Naive B cell (primary cell): ENCODE measurements around the gene CALU. TPM values are rescaled to one million over a fixed set of nuclear protein-coding genes. Genes with fewer than 3 reads are reported as not detected.

Source experiments
- ATAC-seq, 2 donors: fragments of 150-1000 bp; cut with Tn5 transposase; 2 replicates each; pipeline ENCODE4 v1.10.0; 2021; ENCODE audit warnings: low read depth in 2 of 2, mild to moderate bottlenecking in 2 of 2, moderate library complexity in 2 of 2
- DNase-seq: peaks from one replicate; pipeline ENCODE4 v3.0.0; 2022
- H3K27ac Mint-ChIP-seq, 6 donors: one replicate each; pipeline ENCODE4 v1.8.0; 2020 to 2022; ENCODE audit warnings: mild to moderate bottlenecking in 6 of 6, mixed read lengths in 6 of 6, moderate library complexity in 5 of 6, inconsistent platforms in 2 of 6
- H3K27me3 Mint-ChIP-seq, 3 donors: one replicate each; pipeline ENCODE4 v1.8.0; 2021 to 2022; ENCODE audit warnings: mixed read lengths in 3 of 3, mild to moderate bottlenecking in 1 of 3
- H3K36me3 Mint-ChIP-seq, 2 donors: one replicate each; pipeline ENCODE4 v1.8.0; 2020 to 2022; ENCODE audit warnings: mixed read lengths in 2 of 2, inconsistent platforms in 1 of 2, mild to moderate bottlenecking in 1 of 2
- H3K4me1 Mint-ChIP-seq, 3 donors: one replicate each; pipeline ENCODE4 v1.8.0; 2020 to 2022; ENCODE audit warnings: mixed read lengths in 3 of 3, inconsistent platforms in 1 of 3, mild to moderate bottlenecking in 1 of 3, moderate library complexity in 1 of 3
- H3K4me3 Mint-ChIP-seq, 8 donors: one replicate each; pipeline ENCODE4 v1.8.0; 2020 to 2022; ENCODE audit warnings: mild to moderate bottlenecking in 8 of 8, mixed read lengths in 8 of 8, moderate library complexity in 8 of 8, inconsistent platforms in 2 of 8
- H3K9me3 Mint-ChIP-seq, 7 donors: one replicate each; pipeline ENCODE4 v1.8.0; 2020 to 2022; ENCODE audit warnings: mixed read lengths in 7 of 7, mild to moderate bottlenecking in 5 of 7, inconsistent platforms in 2 of 7, moderate library complexity in 1 of 7
- polyA plus RNA-seq, 6 donors: library from polyadenylated mRNA; unstranded; fragments of 300-500 nt; fragmentation: Illumina TruSeq; gene quantifications; one replicate each; pipeline ENCODE4 v1.2.3, GENCODE V29; 2021; ENCODE audit warnings: low read depth in 6 of 6

Gene CALU
- polyA plus RNA-seq, 6 donors from 2014 or later = 19.2 to 29.6 (median 21.0) TPM

GRCh38 chr7:128801003-128801402, 61.8 kb downstream of the CALU start:
- no peaks in the 10 kb centered on the region for H3K36me3 Mint-ChIP-seq
- H3K4me3 Mint-ChIP-seq = no peak overlapping the region
- peak overlapping the region in 2 of 6 donors; percentile 16 to 52 for H3K27ac Mint-ChIP-seq
- no peaks in the 10 kb centered on the region for H3K9me3 Mint-ChIP-seq
- DNase-seq = no peak
- H3K4me1 Mint-ChIP-seq = no peaks in the 10 kb centered on the region
- H3K27me3 Mint-ChIP-seq = no peaks in the 10 kb centered on the region
- no peak for ATAC-seq

- no peak for ATAC-seq
- no peaks in the 10 kb centered on the region for H3K4me1 Mint-ChIP-seq
- H3K9me3 Mint-ChIP-seq = no peaks in the 10 kb centered on the region
- H3K27ac Mint-ChIP-seq = no peak overlapping the region
- DNase-seq = no peak
- H3K36me3 Mint-ChIP-seq = no peaks in the 10 kb centered on the region
- H3K4me3 Mint-ChIP-seq = no peak overlapping the region
- no peaks in the 10 kb centered on the region for H3K27me3 Mint-ChIP-seq
Observed at GRCh38 chr7:128801667-128802418, 62.7 kb downstream of the CALU start.

- no peaks in the 10 kb centered on the region for H3K9me3 Mint-ChIP-seq
- DNase-seq = no peak
- no peak overlapping the region for H3K27ac Mint-ChIP-seq
- H3K4me1 Mint-ChIP-seq = no peaks in the 10 kb centered on the region
- no peaks in the 10 kb centered on the region for H3K27me3 Mint-ChIP-seq
- no peak for ATAC-seq
- no peak overlapping the region for H3K4me3 Mint-ChIP-seq
- no peaks in the 10 kb centered on the region for H3K36me3 Mint-ChIP-seq
Observed at GRCh38 chr7:128804484-128804883, 65.3 kb downstream of the CALU start.

GRCh38 chr7:128805225-128805624, 66.1 kb downstream of the CALU start:
- DNase-seq = no peak
- no peak overlapping the region for H3K4me3 Mint-ChIP-seq
- H3K9me3 Mint-ChIP-seq = no peaks in the 10 kb centered on the region
- no peaks in the 10 kb centered on the region for H3K27me3 Mint-ChIP-seq
- H3K4me1 Mint-ChIP-seq = no peaks in the 10 kb centered on the region
- ATAC-seq = no peak
- H3K36me3 Mint-ChIP-seq = no peaks in the 10 kb centered on the region
- H3K27ac Mint-ChIP-seq = peak overlapping the region in 1 of 6 donors; percentile 38

- no peaks in the 10 kb centered on the region for H3K27me3 Mint-ChIP-seq
- H3K27ac Mint-ChIP-seq = no peak overlapping the region
- no peak overlapping the region for H3K4me3 Mint-ChIP-seq
- ATAC-seq (no peak), DNase-seq (no peak)
- no peaks in the 10 kb centered on the region for H3K36me3 Mint-ChIP-seq
- H3K9me3 Mint-ChIP-seq = no peaks in the 10 kb centered on the region
- H3K4me1 Mint-ChIP-seq = no peaks in the 10 kb centered on the region
Observed at GRCh38 chr7:128807191-128807590, 68.0 kb downstream of the CALU start.

GRCh38 chr7:128809363-128809762, 70.2 kb downstream of the CALU start:
- no peak for ATAC-seq
- DNase-seq = no peak
- no peaks in the 10 kb centered on the region for H3K36me3 Mint-ChIP-seq
- no peak overlapping the region for H3K4me3 Mint-ChIP-seq
- peaks cover 0 to 1% (median 0%) of the 10 kb centered on the region in 3 donors for H3K27me3 Mint-ChIP-seq
- no peaks in the 10 kb centered on the region for H3K9me3 Mint-ChIP-seq
- no peaks in the 10 kb centered on the region for H3K4me1 Mint-ChIP-seq
- H3K27ac Mint-ChIP-seq = no peak overlapping the region

GRCh38 chr7:128810473-128810872, 71.3 kb downstream of the CALU start:
- H3K27ac Mint-ChIP-seq = no peak overlapping the region

GRCh38 chr7:128810997-128811396, 71.8 kb downstream of the CALU start:
- Mint-ChIP-seq H3K4me3 (no peak overlapping the region), H3K36me3 (no peaks in the 10 kb centered on the region), H3K27me3 (peaks cover 0 to 4% (median 0%) of the 10 kb centered on the region in 3 donors), H3K9me3 (no peaks in the 10 kb centered on the region), H3K4me1 (peaks cover 0 to 4% (median 0%) of the 10 kb centered on the region in 3 donors), H3K27ac (no peak overlapping the region)
- no peak for DNase-seq
- no peak for ATAC-seq

More at GRCh38 chr7:128810473-128810872, 71.3 kb downstream of the CALU start:
- Mint-ChIP-seq H3K4me1 (peaks cover 0 to 2% (median 0%) of the 10 kb centered on the region in 3 donors), H3K4me3 (no peak overlapping the region), H3K27me3 (peaks cover 0 to 4% (median 0%) of the 10 kb centered on the region in 3 donors), H3K36me3 (no peaks in the 10 kb centered on the region), H3K9me3 (no peaks in the 10 kb centered on the region)
- no peak for DNase-seq
- ATAC-seq = no peak

GRCh38 chr7:128811631-128812430, 72.7 kb downstream of the CALU start:
- no peak for ATAC-seq
- Mint-ChIP-seq H3K27ac (no peak overlapping the region), H3K9me3 (no peaks in the 10 kb centered on the region), H3K4me3 (no peak overlapping the region), H3K36me3 (no peaks in the 10 kb centered on the region), H3K4me1 (peaks cover 0 to 4% (median 0%) of the 10 kb centered on the region in 3 donors), H3K27me3 (peaks cover 0 to 4% (median 0%) of the 10 kb centered on the region in 3 donors)
- no peak for DNase-seq

- ATAC-seq (no peak), DNase-seq (no peak)
- H3K27ac Mint-ChIP-seq = no peak overlapping the region
- no peak overlapping the region for H3K4me3 Mint-ChIP-seq
- no peaks in the 10 kb centered on the region for H3K36me3 Mint-ChIP-seq
- peaks cover 0 to 5% (median 4%) of the 10 kb centered on the region in 3 donors for H3K27me3 Mint-ChIP-seq
- H3K9me3 Mint-ChIP-seq = no peaks in the 10 kb centered on the region
- peaks cover 0 to 4% (median 0%) of the 10 kb centered on the region in 3 donors for H3K4me1 Mint-ChIP-seq
Observed at GRCh38 chr7:128812514-128813168, 73.5 kb downstream of the CALU start.

- Mint-ChIP-seq H3K9me3 (no peaks in the 10 kb centered on the region), H3K4me3 (peak overlapping the region in 1 of 8 donors; percentile 37), H3K36me3 (no peaks in the 10 kb centered on the region), H3K4me1 (peaks cover 0 to 4% (median 0%) of the 10 kb centered on the region in 3 donors), H3K27me3 (peaks cover 0 to 17% (median 4%) of the 10 kb centered on the region in 3 donors), H3K27ac (peak overlapping the region in 2 of 6 donors; percentile 20 to 59)
- ATAC-seq (no peak), DNase-seq (no peak)
Observed at GRCh38 chr7:128814499-128814898, 75.3 kb downstream of the CALU start.

GRCh38 chr7:128815289-128815942, 76.3 kb downstream of the CALU start:
- no peak overlapping the region for H3K4me3 Mint-ChIP-seq
- peak overlapping the region in 1 of 6 donors; percentile 23 for H3K27ac Mint-ChIP-seq
- no peaks in the 10 kb centered on the region for H3K36me3 Mint-ChIP-seq
- H3K27me3 Mint-ChIP-seq = peaks cover 0 to 24% (median 4%) of the 10 kb centered on the region in 3 donors
- H3K4me1 Mint-ChIP-seq = peaks cover 0 to 4% (median 0%) of the 10 kb centered on the region in 3 donors
- ATAC-seq (no peak), DNase-seq (no peak)
- H3K9me3 Mint-ChIP-seq = no peaks in the 10 kb centered on the region

GRCh38 chr7:128818694-128819093, 79.5 kb downstream of the CALU start:
- DNase-seq = no peak
- Mint-ChIP-seq H3K27me3 (peaks cover under 1 to 24% (median 12%) of the 10 kb centered on the region in 3 donors), H3K9me3 (no peaks in the 10 kb centered on the region), H3K4me1 (peaks cover 0 to 4% (median 0%) of the 10 kb centered on the region in 3 donors), H3K27ac (no peak overlapping the region), H3K4me3 (no peak overlapping the region), H3K36me3 (no peaks in the 10 kb centered on the region)
- ATAC-seq = no peak
